HCT116 (cell line): Measurements from ENCODE around the gene HERPUD2. TPM values are rescaled to one million over a fixed set of nuclear protein-coding genes. Genes with fewer than 3 reads are reported as not detected.

Experiments used
- ATAC-seq: fragments of 200-7000 bp; cut with Tn5 transposase; 2 replicates; pipeline ENCODE4 v1.9.1; 2020; ENCODE audit warnings: mild to moderate bottlenecking, moderate library complexity
- BruUV-seq: library from RNA; stranded (reverse); fragments of 400-500 nt; replicated peaks from 2 replicates; lab custom pipeline; 2021; lab: Mats Ljungman, UMichigan
- CTCF ChIA-PET: fragments of 300-600 bp; sonication (Branson Sonifier 250); formaldehyde crosslinking; loops from one replicate; lab custom pipeline; 2021; ENCODE audit warnings: antibody characterized with exemption; lab: Charles Lee
- POLR2A ChIA-PET: fragments of 300-600, 350-600 bp; sonication (Branson Sonifier 250); formaldehyde crosslinking; loops from one replicate; lab custom pipeline; 2021; ENCODE audit warnings: antibody characterized with exemption; lab: Charles Lee
- RAD21 ChIA-PET, 2 experiments: fragments of 300-600 bp; sonication (Branson Sonifier 250); formaldehyde crosslinking; loops; one replicate each; lab custom pipeline; 2023; ENCODE audit warnings: low total read pairs in 2 of 2; ENCODE audit not compliant: uncharacterized antibody in 2 of 2, unreplicated experiment in 2 of 2, low non-redundant PET in 1 of 2; lab: Charles Lee
- DNase-seq: peaks from one replicate; pipeline ENCODE4 v3.0.0-alpha.2; 2010; ENCODE audit warnings: low read depth, low spot score
- H2AFZ ChIP-seq: fragments of 200-600 bp; shearing (Covaris generic), sonication (generic); 2 replicates; pipeline ENCODE4 v1.6.1; 2017; ENCODE audit warnings: low read depth, mixed run types, mixed read lengths, antibody characterized with exemption, low read length; ENCODE audit not compliant: poor library complexity, severe bottlenecking
- H3K27ac ChIP-seq: 2 replicates; pipeline ENCODE4 v1.5.1; 2012; ENCODE audit warnings: low read depth, low read length
- H3K27me3 ChIP-seq: fragments of 200-600 bp; sonication (generic); 2 replicates; pipeline ENCODE4 v1.6.1; 2016; ENCODE audit warnings: mixed run types, low read length, mixed read lengths; ENCODE audit not compliant: insufficient read depth
- H3K36me3 ChIP-seq, 2 experiments: fragments of 200-500 bp in 1 of 2; fragments of 200-600 bp in 1 of 2; sonication (Bioruptor generic) in 1 of 2; sonication (generic) in 1 of 2; 2 replicates each; pipeline versions ENCODE4 v1.5.1 to v1.6.1; 2014 to 2016; ENCODE audit warnings: low read length in 2 of 2, inconsistent platforms in 1 of 2, mixed read lengths in 1 of 2, mixed run types in 1 of 2; ENCODE audit not compliant: insufficient read depth in 2 of 2, control insufficient read depth in 1 of 2
- H3K4me1 ChIP-seq, 2 experiments: fragments of 200-600 bp in 1 of 2; sonication (generic) in 1 of 2; 2 replicates each; pipeline versions ENCODE4 v1.5.1 to v1.6.1; 2012 to 2017; ENCODE audit warnings: low read length in 2 of 2, inconsistent platforms in 1 of 2, mild to moderate bottlenecking in 1 of 2, mixed read lengths in 1 of 2, mixed run types in 1 of 2, moderate library complexity in 1 of 2; ENCODE audit not compliant: insufficient read depth in 2 of 2, control insufficient read depth in 1 of 2
- H3K4me2 ChIP-seq: fragments of 200-600 bp; sonication (generic); 2 replicates; pipeline ENCODE4 v1.6.1; 2017; ENCODE audit warnings: mixed run types, low read length, mixed read lengths
- H3K4me3 ChIP-seq, 2 experiments: fragments of 200-600 bp in 1 of 2; sonication (generic) in 1 of 2; replicated peaks in 1 of 2; 2 replicates each; pipeline ENCODE4 v1.5.1; 2011 to 2016; ENCODE audit warnings: low read length in 2 of 2, control low read depth in 1 of 2, low read depth in 1 of 2, mild to moderate bottlenecking in 1 of 2, mixed read lengths in 1 of 2, mixed run types in 1 of 2
- H3K79me2 ChIP-seq: fragments of 200-600 bp; sonication (generic); 2 replicates; pipeline ENCODE4 v1.6.1; 2017; ENCODE audit warnings: mild to moderate bottlenecking, mixed run types, low read length, moderate library complexity, mixed read lengths; ENCODE audit not compliant: insufficient read depth
- H3K9ac ChIP-seq: fragments of 200-600 bp; sonication (generic); 2 replicates; pipeline ENCODE4 v1.6.1; 2016; ENCODE audit warnings: low read length, mixed read lengths
- H3K9me2 ChIP-seq: fragments of 200-600 bp; sonication (generic), shearing (Covaris generic); 2 replicates; pipeline ENCODE4 v1.6.1; 2017; ENCODE audit warnings: mixed run types, mild to moderate bottlenecking, moderate library complexity; ENCODE audit not compliant: insufficient read depth
- H3K9me3 ChIP-seq, 2 experiments: fragments of 200-500 bp in 1 of 2; fragments of 200-600 bp in 1 of 2; sonication (Bioruptor generic) in 1 of 2; sonication (generic) in 1 of 2; 2 replicates each; pipeline ENCODE4 v1.6.1; 2014 to 2017; ENCODE audit warnings: low read length in 2 of 2, mixed read lengths in 2 of 2, inconsistent platforms in 1 of 2, low read depth in 1 of 2, mild to moderate bottlenecking in 1 of 2, mixed run types in 1 of 2, moderate library complexity in 1 of 2; ENCODE audit not compliant: control insufficient read depth in 1 of 2, insufficient read depth in 1 of 2
- H4K20me1 ChIP-seq: fragments of 200-600 bp; sonication (generic), shearing (Covaris generic); 2 replicates; pipeline ENCODE4 v1.6.1; 2017; ENCODE audit warnings: mixed run types, mild to moderate bottlenecking, moderate library complexity; ENCODE audit not compliant: insufficient read depth
- ELF1 ChIP-seq: IDR thresholded peaks from 2 replicates; pipeline ENCODE4 v1.6.1; 2012; ENCODE audit warnings: low read depth, borderline replicate concordance
- POLR2AphosphoS5 ChIP-seq: IDR thresholded peaks from 2 replicates; pipeline ENCODE4 v1.6.1; 2011; ENCODE audit warnings: mild to moderate bottlenecking, low read depth, low read length, moderate library complexity
- REST ChIP-seq: IDR thresholded peaks from 2 replicates; pipeline ENCODE4 v1.6.1; 2012; ENCODE audit warnings: low read depth
- ZFX ChIP-seq: fragments of 450-650 bp; IDR thresholded peaks from 2 replicates; pipeline ENCODE4 v1.6.1; 2017
- intact Hi-C: fragments of 100-400 bp; cut with micrococcal nuclease; formaldehyde crosslinking; loops from 2 replicates; pipeline ENCODE4 v1.10.0; 2022
- total RNA-seq: library from RNA; stranded (reverse); gene quantifications from one replicate; pipeline ENCODE4 v1.2.1, GENCODE V29; 2021; ENCODE audit not compliant: unreplicated experiment

The HERPUD2 gene
- total RNA-seq, 1 experiment from 2014 or later, result 20.5 TPM

GRCh38 chr7:35697414-35698175 lies 2.7 kb upstream of the HERPUD2 start (continued):
- no peak for TF ChIP-seq REST

- DNase-seq, result no peak
- TF ChIP-seq POLR2AphosphoS5 (no peak), ZFX (no peak), ELF1 (no peak)
- H3K9me3 ChIP-seq, result no peaks in the 10 kb centered on the region
- peak overlapping the region; percentile 92 for H3K4me2 ChIP-seq
- RAD21 ChIA-PET, result no interaction called here
- H3K36me3 ChIP-seq, result no peaks in the 10 kb centered on the region
- peak overlapping the region; percentile 81 to 86 for H3K4me3 ChIP-seq
- peak overlapping the region; percentile 89 for H3K9ac ChIP-seq
- intact Hi-C loops, result no loop called here
- H2AFZ ChIP-seq, result no peak overlapping the region
- no peaks in the 10 kb centered on the region for H4K20me1 ChIP-seq
- no peaks in the 10 kb centered on the region for H3K9me2 ChIP-seq
- CTCF ChIA-PET, result interaction anchor here (1.9 kb wide), 1 partner anchor 13 kb away, joined by 9 read pairs; no protein-coding TSS in a partner anchor
- POLR2A ChIA-PET, result interaction anchor here (2.1 kb wide), 1 partner anchor 105 kb away, joined by 6 read pairs; the partner anchor contains the start of gene SEPTIN7
- H3K79me2 ChIP-seq, result peaks cover 37% of the 10 kb centered on the region
- ATAC-seq, result no peak
- H3K27ac ChIP-seq, result no peak overlapping the region
- H3K4me1 ChIP-seq, result peaks cover 3 to 34% of the 10 kb centered on the region in 2 experiments
- H3K27me3 ChIP-seq, result no peaks in the 10 kb centered on the region
- BruUV-seq, result TSS peak; percentile 77
Observed at GRCh38 chr7:35695987-35696386, 1.1 kb upstream of the HERPUD2 start.
